ENCODE results near the gene PDIA6. TPM values are rescaled to one million over a fixed set of nuclear protein-coding genes. Genes with fewer than 3 reads are reported as not detected.

PDIA6 gene, protein sequence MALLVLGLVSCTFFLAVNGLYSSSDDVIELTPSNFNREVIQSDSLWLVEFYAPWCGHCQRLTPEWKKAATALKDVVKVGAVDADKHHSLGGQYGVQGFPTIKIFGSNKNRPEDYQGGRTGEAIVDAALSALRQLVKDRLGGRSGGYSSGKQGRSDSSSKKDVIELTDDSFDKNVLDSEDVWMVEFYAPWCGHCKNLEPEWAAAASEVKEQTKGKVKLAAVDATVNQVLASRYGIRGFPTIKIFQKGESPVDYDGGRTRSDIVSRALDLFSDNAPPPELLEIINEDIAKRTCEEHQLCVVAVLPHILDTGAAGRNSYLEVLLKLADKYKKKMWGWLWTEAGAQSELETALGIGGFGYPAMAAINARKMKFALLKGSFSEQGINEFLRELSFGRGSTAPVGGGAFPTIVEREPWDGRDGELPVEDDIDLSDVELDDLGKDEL
- total RNA-seq = 276 and 412 TPM in 2 replicates

DNA sequence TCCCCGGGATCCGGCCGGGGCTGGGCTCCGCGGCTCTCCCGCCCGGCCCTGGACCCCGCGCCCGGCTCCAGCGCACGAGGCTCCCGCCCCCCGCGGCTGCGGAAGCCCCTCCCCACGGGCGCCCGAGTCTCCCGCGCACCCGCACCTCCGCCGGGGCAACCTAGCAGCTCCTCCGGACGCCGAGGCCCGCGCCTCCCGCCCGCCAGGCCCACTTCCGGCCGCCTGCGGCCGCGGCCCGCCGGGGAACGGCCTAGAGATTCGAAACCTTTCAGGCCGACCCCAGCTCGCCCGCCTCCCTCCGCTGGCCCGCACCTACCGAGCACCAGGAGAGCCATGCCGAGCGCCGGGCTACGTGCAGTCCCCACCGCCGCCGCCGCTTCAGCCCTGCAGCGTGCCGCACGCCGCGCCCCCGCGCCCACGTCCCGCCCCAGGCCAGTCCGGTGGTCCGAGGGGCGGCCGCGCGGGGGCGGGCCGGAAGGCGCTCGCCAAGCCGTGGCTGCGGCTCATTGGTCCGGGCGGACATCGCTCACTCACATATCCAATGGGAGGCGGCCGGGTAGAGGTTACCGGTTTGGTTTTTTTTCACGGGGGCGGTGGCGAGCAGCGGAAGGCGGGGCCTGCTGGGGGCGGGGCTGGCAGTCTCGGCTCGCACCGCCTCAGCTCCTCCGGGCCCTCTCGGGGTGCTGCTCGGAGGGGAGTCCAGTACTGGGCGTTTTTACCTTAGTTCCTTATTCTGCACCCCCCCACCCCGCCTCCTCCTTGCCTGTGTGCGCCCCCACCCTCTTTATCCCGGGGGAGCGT lies at the start of gene PDIA6:
Gene PDIA6, minus strand, starts transcription at position 424 of the 801 bp plus-strand sequence. Its CDS starts 89 bp downstream, at position 335.
- TF ChIP-seq, protein P1, sequence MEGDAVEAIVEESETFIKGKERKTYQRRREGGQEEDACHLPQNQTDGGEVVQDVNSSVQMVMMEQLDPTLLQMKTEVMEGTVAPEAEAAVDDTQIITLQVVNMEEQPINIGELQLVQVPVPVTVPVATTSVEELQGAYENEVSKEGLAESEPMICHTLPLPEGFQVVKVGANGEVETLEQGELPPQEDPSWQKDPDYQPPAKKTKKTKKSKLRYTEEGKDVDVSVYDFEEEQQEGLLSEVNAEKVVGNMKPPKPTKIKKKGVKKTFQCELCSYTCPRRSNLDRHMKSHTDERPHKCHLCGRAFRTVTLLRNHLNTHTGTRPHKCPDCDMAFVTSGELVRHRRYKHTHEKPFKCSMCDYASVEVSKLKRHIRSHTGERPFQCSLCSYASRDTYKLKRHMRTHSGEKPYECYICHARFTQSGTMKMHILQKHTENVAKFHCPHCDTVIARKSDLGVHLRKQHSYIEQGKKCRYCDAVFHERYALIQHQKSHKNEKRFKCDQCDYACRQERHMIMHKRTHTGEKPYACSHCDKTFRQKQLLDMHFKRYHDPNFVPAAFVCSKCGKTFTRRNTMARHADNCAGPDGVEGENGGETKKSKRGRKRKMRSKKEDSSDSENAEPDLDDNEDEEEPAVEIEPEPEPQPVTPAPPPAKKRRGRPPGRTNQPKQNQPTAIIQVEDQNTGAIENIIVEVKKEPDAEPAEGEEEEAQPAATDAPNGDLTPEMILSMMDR (IDR thresholded peaks at IDR 0.05; ENCODE audit: insufficient read depth, low read depth, low read length) = no peak
- DNase-seq (ENCODE audit: low read depth) = peak; percentile 97
- peak within 1 kb of the TSS; percentile 81 for H3K4me3 ChIP-seq (ENCODE audit: low read depth, low read length)

DNA sequence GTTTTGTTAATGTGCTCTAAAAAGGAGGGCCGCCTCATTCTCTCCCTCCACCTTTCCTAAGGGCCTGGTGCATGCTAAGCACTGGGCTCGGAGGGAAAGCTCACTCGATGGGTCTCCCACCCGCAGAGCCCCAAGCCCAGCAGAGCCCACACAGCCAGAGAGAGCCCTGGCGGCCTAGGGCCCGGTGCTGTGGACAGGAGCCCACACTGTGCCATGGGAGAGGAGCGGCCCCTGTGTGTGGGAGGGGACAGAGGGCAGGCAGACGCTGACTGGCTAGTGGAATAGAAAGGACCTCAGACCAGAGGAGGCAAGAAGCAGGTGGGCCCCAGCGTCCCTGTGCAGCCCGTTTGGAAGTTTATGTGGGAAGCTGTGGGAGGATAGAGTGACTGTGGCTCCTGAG lies 49.7 kb upstream of the PDIA6 start:
- H3K4me3 ChIP-seq (ENCODE audit: low read depth, low read length) = no peak overlapping the region
- TF ChIP-seq, protein P1 (IDR thresholded peaks at IDR 0.05; ENCODE audit: insufficient read depth, low read depth, low read length) = no peak
- no peak for DNase-seq (ENCODE audit: low read depth)

DNA sequence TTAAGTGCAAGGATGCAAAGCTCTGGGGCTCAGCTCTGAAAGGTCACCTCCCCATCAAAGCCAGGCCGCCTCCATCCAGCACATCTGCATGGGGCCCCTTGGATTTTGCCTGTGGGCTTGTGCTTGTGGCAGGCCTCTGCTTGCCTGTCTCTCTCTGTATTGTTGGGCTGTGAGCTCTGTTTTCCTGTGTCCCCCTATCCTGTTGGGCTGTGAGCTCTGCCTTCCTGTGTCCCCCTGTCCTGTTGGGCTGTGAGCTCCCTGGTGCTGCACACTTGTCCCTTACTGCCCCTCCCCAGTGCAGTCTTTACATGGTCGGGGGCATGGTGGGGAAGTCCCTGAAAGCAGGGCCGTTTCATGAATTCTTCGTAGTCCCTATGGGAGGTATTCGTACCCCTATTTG lies 49.2 kb upstream of the PDIA6 start:
- no peak for DNase-seq (ENCODE audit: low read depth)

DNA sequence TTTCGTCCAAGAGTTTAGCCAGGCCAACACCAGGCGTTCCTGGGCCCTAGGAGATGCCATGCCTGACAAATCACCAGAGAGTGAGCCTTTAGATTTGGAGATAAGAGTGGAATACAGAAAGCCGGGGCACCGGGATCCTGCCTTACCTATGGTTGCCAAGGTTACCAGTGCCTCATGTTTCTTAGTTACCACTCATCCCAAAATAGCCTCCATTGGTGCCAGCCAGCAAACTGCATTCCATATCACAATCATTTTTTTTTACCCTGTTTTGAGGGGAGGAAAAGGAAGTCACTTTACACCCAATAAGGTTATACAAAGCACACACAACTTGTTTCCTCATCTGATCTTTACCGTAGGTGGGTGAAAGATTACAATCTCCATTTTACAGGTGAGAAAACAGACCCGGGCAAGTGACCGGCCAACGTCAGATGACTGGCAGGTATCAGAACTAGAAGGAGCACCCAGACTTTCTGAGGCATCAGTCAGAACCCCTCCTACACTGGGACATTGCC lies 48.3 kb upstream of the PDIA6 start:
- H3K4me3 ChIP-seq (ENCODE audit: low read depth, low read length) = no peak overlapping the region
- TF ChIP-seq, protein P1 (IDR thresholded peaks at IDR 0.05; ENCODE audit: insufficient read depth, low read depth, low read length) = no peak
- DNase-seq (ENCODE audit: low read depth) = no peak

More for the DNA sequence above, 49.2 kb upstream of the PDIA6 start:
- no peak overlapping the region for H3K4me3 ChIP-seq (ENCODE audit: low read depth, low read length)
- TF ChIP-seq, protein P1 (IDR thresholded peaks at IDR 0.05; ENCODE audit: insufficient read depth, low read depth, low read length) = no peak

DNA sequence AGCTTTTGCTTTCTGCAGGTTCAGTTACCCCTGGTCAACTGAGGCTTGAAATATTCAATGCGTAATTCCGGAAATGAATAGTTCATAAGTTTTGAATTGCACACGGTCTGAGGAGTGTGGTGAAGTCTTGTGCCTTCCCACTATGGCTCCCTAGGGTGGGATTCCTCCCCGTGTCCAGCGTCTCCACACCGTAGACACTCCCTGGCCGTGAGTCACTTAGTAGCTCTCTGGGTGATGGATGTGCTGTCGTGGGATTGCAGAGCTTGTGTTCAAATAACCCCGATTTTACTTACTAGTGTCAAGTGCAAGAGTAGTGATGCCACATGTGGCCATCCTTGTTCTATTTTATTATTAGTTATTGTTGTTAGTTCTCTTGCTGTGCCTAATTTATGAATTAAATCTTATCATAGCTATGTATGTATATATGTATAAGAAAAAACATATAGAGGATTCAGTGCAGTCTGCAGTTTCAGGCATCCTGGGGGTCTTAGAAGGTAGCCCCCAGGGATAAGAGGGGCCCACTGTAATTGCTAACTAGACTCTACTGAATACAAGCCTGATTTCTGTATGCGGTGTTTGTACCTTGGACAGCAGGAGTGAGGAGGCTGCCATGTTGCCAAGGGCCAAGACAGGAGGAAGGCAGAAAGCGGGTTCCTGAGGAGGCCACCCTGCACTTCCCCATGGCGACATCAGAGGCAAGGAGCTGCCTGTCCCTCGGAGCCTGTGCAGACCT lies 47.7 kb upstream of the PDIA6 start:
- no peak overlapping the region for H3K4me3 ChIP-seq (ENCODE audit: low read depth, low read length)
- TF ChIP-seq, protein P1 (IDR thresholded peaks at IDR 0.05; ENCODE audit: insufficient read depth, low read depth, low read length) = no peak
- DNase-seq (ENCODE audit: low read depth) = no peak

DNA sequence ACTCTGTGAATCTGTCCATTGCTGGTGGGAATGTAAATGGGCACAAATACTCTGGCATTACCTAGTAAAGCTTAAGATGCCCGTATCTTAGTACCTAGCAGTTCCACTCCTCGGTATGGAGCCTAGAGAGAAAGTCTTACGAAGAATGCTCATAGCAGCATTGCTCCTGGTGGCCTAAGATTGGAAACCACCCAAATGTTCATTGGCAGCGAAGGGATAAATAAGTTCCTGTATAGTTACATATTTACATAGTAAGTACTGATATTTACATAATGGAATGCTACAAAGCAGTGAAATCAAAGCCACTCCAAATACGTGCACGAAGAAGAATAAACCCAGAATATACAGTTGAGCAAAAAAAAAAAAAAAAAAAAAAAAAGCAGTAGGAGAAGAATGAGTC lies 46.7 kb upstream of the PDIA6 start:
- H3K4me3 ChIP-seq (ENCODE audit: low read depth, low read length) = no peak overlapping the region
- TF ChIP-seq, protein P1 (IDR thresholded peaks at IDR 0.05; ENCODE audit: insufficient read depth, low read depth, low read length) = no peak
- DNase-seq (ENCODE audit: low read depth) = no peak

All from fibroblast of villous mesenchyme (primary cell).